GM18909 (cell line): ENCODE results near the gene BCO2.
"Not testable (repeated sequence)": the region's sequence is repeated elsewhere in the genome, so short reads cannot be mapped to it uniquely, and the experiment has no call there.

ENCODE experiments used
- ATAC-seq: cut with Tn5 transposase; IDR thresholded peaks from one replicate; pipeline ENCODE4 v1.9.1; 2021; ENCODE audit warnings: mild to moderate bottlenecking; ENCODE audit not compliant: unreplicated experiment, poor library complexity

The BCO2 gene, protein sequence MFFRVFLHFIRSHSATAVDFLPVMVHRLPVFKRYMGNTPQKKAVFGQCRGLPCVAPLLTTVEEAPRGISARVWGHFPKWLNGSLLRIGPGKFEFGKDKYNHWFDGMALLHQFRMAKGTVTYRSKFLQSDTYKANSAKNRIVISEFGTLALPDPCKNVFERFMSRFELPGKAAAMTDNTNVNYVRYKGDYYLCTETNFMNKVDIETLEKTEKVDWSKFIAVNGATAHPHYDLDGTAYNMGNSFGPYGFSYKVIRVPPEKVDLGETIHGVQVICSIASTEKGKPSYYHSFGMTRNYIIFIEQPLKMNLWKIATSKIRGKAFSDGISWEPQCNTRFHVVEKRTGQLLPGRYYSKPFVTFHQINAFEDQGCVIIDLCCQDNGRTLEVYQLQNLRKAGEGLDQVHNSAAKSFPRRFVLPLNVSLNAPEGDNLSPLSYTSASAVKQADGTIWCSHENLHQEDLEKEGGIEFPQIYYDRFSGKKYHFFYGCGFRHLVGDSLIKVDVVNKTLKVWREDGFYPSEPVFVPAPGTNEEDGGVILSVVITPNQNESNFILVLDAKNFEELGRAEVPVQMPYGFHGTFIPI

DNA sequence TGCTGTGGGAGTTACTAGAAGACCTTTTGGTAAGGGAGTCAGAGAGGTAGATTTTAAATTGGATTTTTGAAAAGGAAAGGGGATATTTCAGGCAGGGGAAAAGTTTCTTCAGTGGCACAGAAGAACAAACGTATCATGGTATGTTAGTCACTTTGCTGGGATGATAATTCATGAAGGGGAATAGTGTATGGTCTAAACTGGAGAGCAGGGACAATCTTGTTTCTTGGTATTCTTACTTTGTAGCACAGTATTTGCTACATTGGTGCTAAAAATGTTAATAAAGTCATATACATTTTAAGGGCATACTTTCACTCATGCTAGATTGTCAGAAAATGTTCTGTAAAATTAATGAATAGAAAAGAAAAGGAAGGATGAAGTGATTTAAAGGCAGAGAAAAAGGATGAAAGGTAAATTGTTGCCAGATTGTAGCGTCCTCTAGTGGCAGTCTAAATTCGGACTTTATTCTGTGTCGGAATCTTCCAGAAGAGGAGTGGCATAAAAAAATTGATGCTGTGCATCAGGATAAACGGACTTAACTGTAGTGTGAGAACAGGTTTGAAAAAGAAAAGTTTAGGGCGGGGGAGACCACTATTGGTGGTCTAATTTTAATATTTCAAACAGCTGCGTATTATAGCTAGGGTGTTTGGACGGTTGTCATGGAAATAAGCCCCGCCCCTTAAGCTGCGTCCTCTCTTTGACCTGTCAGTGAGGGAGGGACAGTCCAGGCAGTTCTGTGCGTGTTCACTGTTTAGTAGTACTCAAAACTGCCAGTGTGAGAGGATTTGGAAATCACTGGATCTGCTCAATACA is at the start of gene BCO2:
Gene BCO2, plus strand, starts transcription at position 724 of the 810 bp plus-strand sequence. CDS start 90 bp downstream, outside the sequence.
- peak; percentile 58 for ATAC-seq

GRCh38 chr11:112127056-112127455 is 48.3 kb upstream of the BCO2 start:
- ATAC-seq: no peak

DNA sequence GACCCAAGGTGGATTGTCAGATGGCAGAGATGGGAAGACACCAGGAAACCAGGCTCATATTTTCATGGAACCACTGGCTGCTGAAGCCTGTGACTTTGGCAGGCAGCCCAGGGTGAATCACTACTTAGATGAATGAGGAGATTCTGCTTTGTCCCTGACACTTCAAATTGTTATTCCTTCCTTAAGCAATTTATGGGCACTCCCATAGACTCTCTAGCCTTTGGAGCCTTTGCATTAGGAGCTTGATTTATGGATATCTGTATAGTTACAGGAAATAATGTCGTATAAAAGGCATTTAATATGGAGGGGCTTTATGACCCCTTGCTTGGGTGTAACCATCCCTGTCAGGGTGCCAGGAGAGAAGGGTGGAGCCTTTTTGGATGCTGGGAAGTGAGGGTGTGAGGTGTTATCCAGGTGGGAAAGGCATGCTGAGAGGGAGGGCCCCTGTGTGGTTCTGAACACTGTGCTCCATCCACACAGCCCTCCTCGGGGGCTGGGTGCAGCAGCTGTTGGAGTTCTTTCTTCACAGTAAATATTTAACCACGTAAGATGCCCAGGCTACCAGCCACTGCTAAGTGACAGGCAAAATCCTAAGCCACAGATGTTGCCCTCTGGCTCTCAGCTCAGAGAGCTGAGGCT is 46.7 kb upstream of the BCO2 start:
- ATAC-seq: no peak

GRCh38 chr11:112129656-112130055 is 45.7 kb upstream of the BCO2 start:
- no peak for ATAC-seq

- ATAC-seq: no peak
Observed at GRCh38 chr11:112132737-112133136, 42.6 kb upstream of the BCO2 start.

- no peak for ATAC-seq
Observed at GRCh38 chr11:112134473-112134872, 40.8 kb upstream of the BCO2 start.

- ATAC-seq: no peak
Observed at GRCh38 chr11:112143597-112143996, 31.7 kb upstream of the BCO2 start.

DNA sequence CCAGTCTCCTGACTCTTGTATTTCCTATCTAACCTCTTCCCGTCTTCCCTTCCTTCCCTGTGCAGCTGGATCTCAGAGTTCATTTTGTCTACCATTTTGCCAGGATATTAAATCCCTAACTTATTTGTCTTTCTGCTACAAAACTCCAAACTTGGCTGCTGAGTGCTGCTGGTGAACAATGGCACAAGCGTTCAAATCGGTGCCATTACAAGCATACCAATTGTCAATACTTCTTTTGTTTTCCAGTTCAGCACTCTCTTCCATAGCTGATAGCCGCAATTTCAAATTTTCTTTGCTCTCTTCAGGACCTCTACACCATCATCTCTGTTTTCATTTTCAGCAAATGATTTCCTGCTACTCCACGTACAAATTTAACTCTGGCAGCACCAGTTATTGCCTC is 24.8 kb upstream of the BCO2 start:
- no peak for ATAC-seq

DNA sequence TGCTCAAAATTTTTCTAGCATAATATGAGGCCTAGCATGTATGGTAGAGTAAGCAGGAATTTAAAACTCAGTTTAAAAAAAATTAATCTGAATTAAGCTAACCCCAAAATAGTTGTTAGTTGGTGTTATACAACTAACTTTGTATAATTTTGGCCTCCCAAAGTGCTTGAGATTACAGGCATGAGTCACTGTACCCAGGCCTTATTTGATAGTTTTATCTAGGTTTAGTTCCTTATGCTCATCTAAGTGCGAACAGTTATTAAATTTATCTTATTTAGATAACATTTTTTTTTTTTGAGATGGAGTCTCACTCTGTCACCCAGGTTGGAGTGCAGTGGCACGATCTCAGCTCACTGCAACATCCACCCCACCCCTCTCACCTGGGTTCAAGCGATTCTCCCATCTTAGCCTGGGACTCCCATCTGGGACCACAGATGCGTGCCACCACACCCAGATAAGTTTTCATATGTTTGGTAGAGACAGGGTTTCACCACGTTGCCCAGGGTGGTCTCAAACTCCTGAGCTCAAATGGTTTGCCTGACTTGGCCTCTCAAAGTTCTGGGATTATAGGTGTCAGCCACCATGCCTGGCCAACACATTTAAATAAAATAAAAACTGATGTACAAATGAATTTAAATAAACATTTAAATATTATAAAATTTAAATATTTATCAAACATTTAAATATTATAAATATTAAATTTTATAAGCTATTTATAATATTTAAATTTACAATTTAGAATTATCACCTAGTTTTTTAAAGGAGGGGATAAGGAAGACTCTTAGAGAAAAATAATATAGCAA is 19.0 kb upstream of the BCO2 start:
- ATAC-seq: no peak

GRCh38 chr11:112156956-112157766 is 18.2 kb upstream of the BCO2 start:
- no peak for ATAC-seq

- no peak for ATAC-seq
Observed at GRCh38 chr11:112159098-112160065, 15.9 kb upstream of the BCO2 start.

- ATAC-seq: no peak
Observed at GRCh38 chr11:112160091-112160848, 15.0 kb upstream of the BCO2 start.

DNA sequence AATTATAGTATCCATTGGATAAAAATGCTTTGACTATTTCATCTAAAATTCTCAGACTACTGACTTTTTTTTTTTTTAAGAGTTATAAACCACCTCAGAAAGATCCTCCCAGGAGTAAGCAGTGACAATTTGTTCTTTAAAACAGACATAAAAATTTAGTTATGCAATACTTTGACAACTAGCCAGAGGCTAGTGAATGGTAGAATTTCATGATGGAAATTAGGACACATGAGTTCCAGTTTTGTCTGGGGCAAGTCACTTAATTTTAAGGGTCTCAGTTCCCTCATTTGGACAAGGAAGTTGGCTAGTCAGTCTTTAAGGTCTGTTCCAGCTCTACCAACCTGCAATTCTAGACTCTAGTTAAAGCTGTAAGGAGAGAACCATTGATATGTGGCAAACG is 14.3 kb upstream of the BCO2 start:
- no peak for ATAC-seq

DNA sequence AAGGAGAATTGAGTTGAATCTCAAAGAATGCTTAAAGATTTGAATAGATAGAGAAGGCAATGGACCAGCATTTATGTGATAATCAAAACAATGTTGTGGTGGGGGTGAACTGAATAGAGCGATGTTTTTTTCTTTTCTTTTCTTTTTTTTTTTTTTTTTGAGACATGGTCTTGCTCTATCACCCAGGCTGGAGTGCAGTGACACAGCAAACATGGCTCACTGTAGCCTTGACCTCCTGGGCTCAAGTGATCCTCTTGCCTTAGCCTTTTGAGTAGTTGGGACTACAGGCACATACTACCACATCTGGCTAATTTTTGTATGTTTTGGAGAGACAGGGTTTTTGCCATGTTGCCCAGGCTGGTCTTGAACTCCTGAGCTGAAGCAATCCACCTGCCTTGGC is 13.1 kb upstream of the BCO2 start:
- not testable (repeated sequence) for ATAC-seq

GRCh38 chr11:112162761-112163546 is 12.4 kb upstream of the BCO2 start:
- no peak for ATAC-seq

GRCh38 chr11:112163875-112164685 is 11.2 kb upstream of the BCO2 start, which contains the start of gene IL18:
TSS of gene IL18 (minus strand) at chr11:112164094. CDS start at chr11:112155053, 9,041 bp downstream.
- ATAC-seq: no peak
